ENCODE results near the gene DOCK9.
"Not testable (repeated sequence)": the region's sequence is repeated elsewhere in the genome, so short reads cannot be mapped to it uniquely, and the experiment has no call there.

Gene DOCK9

GRCh38 chr13:98918771-98919170 is 59.1 kb downstream of the DOCK9 start:
- no peak for DNase-seq (ENCODE audit: low read depth, low spot score)

GRCh38 chr13:98917116-98917515 is 60.7 kb downstream of the DOCK9 start:
- DNase-seq (ENCODE audit: low read depth, low spot score) = no peak

- no peak for DNase-seq (ENCODE audit: low read depth, low spot score)
Observed at GRCh38 chr13:98916403-98916802, 61.5 kb downstream of the DOCK9 start.

GRCh38 chr13:98915981-98916380 is 61.9 kb downstream of the DOCK9 start:
- no peak for DNase-seq (ENCODE audit: low read depth, low spot score)

- no peak for DNase-seq (ENCODE audit: low read depth, low spot score)
Observed at GRCh38 chr13:98915563-98915962, 62.3 kb downstream of the DOCK9 start.

GRCh38 chr13:98913741-98914140 is 64.1 kb downstream of the DOCK9 start:
- DNase-seq (ENCODE audit: low read depth, low spot score) = no peak

- DNase-seq (ENCODE audit: low read depth, low spot score) = no peak
Observed at GRCh38 chr13:98912846-98913245, 65.0 kb downstream of the DOCK9 start.

- no peak for DNase-seq (ENCODE audit: low read depth, low spot score)
Observed at GRCh38 chr13:98910501-98910951, 67.3 kb downstream of the DOCK9 start.

GRCh38 chr13:98909016-98909415 is 68.8 kb downstream of the DOCK9 start:
- DNase-seq (ENCODE audit: low read depth, low spot score) = no peak

GRCh38 chr13:98906746-98907502 is 70.9 kb downstream of the DOCK9 start:
- DNase-seq (ENCODE audit: low read depth, low spot score) = no peak

- no peak for DNase-seq (ENCODE audit: low read depth, low spot score)
Observed at GRCh38 chr13:98905199-98905598, 72.7 kb downstream of the DOCK9 start.

- DNase-seq (ENCODE audit: low read depth, low spot score) = no peak
Observed at GRCh38 chr13:98900442-98900841, 77.4 kb downstream of the DOCK9 start.

GRCh38 chr13:98897706-98898105 is 80.2 kb downstream of the DOCK9 start:
- no peak for DNase-seq (ENCODE audit: low read depth, low spot score)

- no peak for DNase-seq (ENCODE audit: low read depth, low spot score)
Observed at GRCh38 chr13:98896868-98897144, 81.1 kb downstream of the DOCK9 start.

- DNase-seq (ENCODE audit: low read depth, low spot score) = no peak
Observed at GRCh38 chr13:98896083-98896867, 81.6 kb downstream of the DOCK9 start.

GRCh38 chr13:98894814-98895213 is 83.0 kb downstream of the DOCK9 start:
- DNase-seq (ENCODE audit: low read depth, low spot score) = not testable (repeated sequence)

GRCh38 chr13:98893371-98893770 is 84.5 kb downstream of the DOCK9 start:
- DNase-seq (ENCODE audit: low read depth, low spot score) = no peak

GRCh38 chr13:98892821-98893220 is 85.0 kb downstream of the DOCK9 start:
- no peak for DNase-seq (ENCODE audit: low read depth, low spot score)

- no peak for DNase-seq (ENCODE audit: low read depth, low spot score)
Observed at GRCh38 chr13:98892077-98892476, 85.8 kb downstream of the DOCK9 start.

GRCh38 chr13:98890925-98891324 is 86.9 kb downstream of the DOCK9 start:
- DNase-seq (ENCODE audit: low read depth, low spot score) = no peak

GRCh38 chr13:98890186-98890585 is 87.7 kb downstream of the DOCK9 start:
- DNase-seq (ENCODE audit: low read depth, low spot score) = no peak

GRCh38 chr13:98889419-98890085 is 88.3 kb downstream of the DOCK9 start:
- no peak for DNase-seq (ENCODE audit: low read depth, low spot score)

- DNase-seq (ENCODE audit: low read depth, low spot score) = no peak
Observed at GRCh38 chr13:98888890-98889279, 89.0 kb downstream of the DOCK9 start.
